Upper lobe of left lung (tissue), 6 donors: ENCODE results near the gene QPRT. TPM values are rescaled to one million over a fixed set of nuclear protein-coding genes. Genes with fewer than 3 reads are reported as not detected.
A peak's percentile ranks its signal among the peaks of the same experiment; 100 is the strongest.

ENCODE experiments used
- ATAC-seq, 2 donors: fragments of 200-7000 bp; cut with Tn5 transposase; one replicate each; pipeline ENCODE4 v1.9.1; 2022; ENCODE audit warnings: mild to moderate bottlenecking in 2 of 2, moderate library complexity in 2 of 2; ENCODE audit not compliant: low FRiP score in 2 of 2
- DNase-seq, 2 donors: peaks; one replicate each; pipeline ENCODE4 v3.0.0-alpha.2; 2019 to 2020
- H3K27ac ChIP-seq, 4 donors: fragments of 200-600 bp; sonication (generic); one replicate each; pipeline ENCODE4 v1.5.1; 2016 to 2019
- H3K27me3 ChIP-seq, 4 donors: fragments of 200-600 bp; sonication (generic); one replicate each; pipeline ENCODE4 v1.5.1; 2017 to 2019
- H3K36me3 ChIP-seq, 4 donors: fragments of 200-600 bp; sonication (generic); one replicate each; pipeline ENCODE4 v1.5.1; 2016 to 2019
- H3K4me1 ChIP-seq, 4 donors: fragments of 200-600 bp; sonication (generic); one replicate each; pipeline ENCODE4 v1.5.1; 2018 to 2019
- H3K4me3 ChIP-seq, 4 donors: fragments of 200-600 bp; sonication (generic); one replicate each; pipeline ENCODE4 v1.5.1; 2017 to 2019; ENCODE audit warnings: mild to moderate bottlenecking in 2 of 4, moderate library complexity in 1 of 4
- H3K9me3 ChIP-seq, 4 donors: fragments of 200-600 bp; sonication (generic); one replicate each; pipeline ENCODE4 v1.5.1; 2018 to 2019
- CTCF ChIP-seq, 6 experiments: fragments of 450-650 bp in 4 of 6; fragments of 200-600 bp in 2 of 6; sonication (generic) in 2 of 6; IDR thresholded peaks; one replicate each; pipeline ENCODE4 v1.5.1; 2016 to 2019; ENCODE audit warnings: antibody characterized with exemption in 6 of 6
- EP300 ChIP-seq, 4 donors: sonication (generic); formaldehyde crosslinking; IDR thresholded peaks; one replicate each; pipeline ENCODE4 v1.5.1; 2017; ENCODE audit warnings: antibody characterized with exemption in 4 of 4, control low read depth in 2 of 4
- POLR2A ChIP-seq, 4 donors: fragments of 450-650 bp; IDR thresholded peaks; one replicate each; pipeline ENCODE4 v1.5.1; 2016 to 2017; ENCODE audit warnings: antibody characterized with exemption in 4 of 4, mild to moderate bottlenecking in 2 of 4
- POLR2AphosphoS5 ChIP-seq, 2 donors: sonication (generic); formaldehyde crosslinking; IDR thresholded peaks; one replicate each; pipeline ENCODE4 v1.5.1; 2017; ENCODE audit warnings: antibody characterized with exemption in 2 of 2
- WGBS, 2 donors: methylation state at CpG; one replicate each; pipeline ENCODE4 v1.1.5; 2017 to 2018; 5-methylcytosine and 5-hydroxymethylcytosine counted together
- total RNA-seq, 6 donors: library from RNA; depleted of rRNA in 4 of 6; stranded (reverse); fragments of >200 nt in 4 of 6; gene quantifications; one replicate each; pipeline versions ENCODE4 v1.1.0 to v1.2.1, GENCODE V29; 2016 to 2021
- donor health status: DM: no; HTN: no; CAD: no; lungs with moderate emphysema.
- donor health status: DM: no; HTN: yes; CAD: no; lungs with severe emphysema.

The QPRT gene
- total RNA-seq, 6 donors from 2014 or later = 4.8 to 17.8 (median 9.8) TPM

- H3K4me1 ChIP-seq = peaks cover 0 to 3% (median 0%) of the 10 kb centered on the region in 4 donors
- TF ChIP-seq POLR2A (IDR thresholded peaks at IDR 0.05) (no peak), CTCF (IDR thresholded peaks at IDR 0.05) (no peak), EP300 (IDR thresholded peaks at IDR 0.05) (no peak), POLR2AphosphoS5 (IDR thresholded peaks at IDR 0.05) (no peak)
- no peak overlapping the region for H3K4me3 ChIP-seq
These were observed 63.8 kb downstream of the QPRT start for GRCh38 chr16:29742683-29743275.

GRCh38 chr16:29743475-29743826 lies 64.5 kb downstream of the QPRT start:
- Histone ChIP-seq H3K9me3 (no peaks in the 10 kb centered on the region), H3K4me1 (no peaks in the 10 kb centered on the region), H3K4me3 (no peak overlapping the region), H3K27ac (no peak overlapping the region), H3K27me3 (no peaks in the 10 kb centered on the region), H3K36me3 (no peaks in the 10 kb centered on the region)
- no peak for ATAC-seq
- no peak for TF ChIP-seq POLR2AphosphoS5 (IDR thresholded peaks at IDR 0.05)
- no peak for TF ChIP-seq POLR2A (IDR thresholded peaks at IDR 0.05)
- TF ChIP-seq EP300 (IDR thresholded peaks at IDR 0.05) = no peak
- no peak for TF ChIP-seq CTCF (IDR thresholded peaks at IDR 0.05)
- no peak for DNase-seq
- 74 to 89% methylated on average over 3 to 5 of the region's 5 CpGs for WGBS, 2 donors

More at GRCh38 chr16:29742683-29743275, 63.8 kb downstream of the QPRT start:
- 61 to 73% methylated on average over 7 of the region's 7 CpGs for WGBS, 2 donors
- no peak overlapping the region for H3K27ac ChIP-seq
- no peaks in the 10 kb centered on the region for H3K36me3 ChIP-seq
- no peak for DNase-seq
- no peak for ATAC-seq
- H3K9me3 ChIP-seq = no peaks in the 10 kb centered on the region
- H3K27me3 ChIP-seq = no peaks in the 10 kb centered on the region

- Histone ChIP-seq H3K27me3 (no peaks in the 10 kb centered on the region), H3K4me3 (peak overlapping the region in 3 of 4 donors; percentile 46 to 60 (median 47)), H3K9me3 (no peaks in the 10 kb centered on the region), H3K4me1 (no peaks in the 10 kb centered on the region), H3K36me3 (no peaks in the 10 kb centered on the region), H3K27ac (peak overlapping the region; percentile 58 to 88 (median 76))
- DNase-seq = peak in 1 of 2 donors; percentile 56
- TF ChIP-seq POLR2AphosphoS5 (IDR thresholded peaks at IDR 0.05) (no peak), CTCF (IDR thresholded peaks at IDR 0.05) (no peak), EP300 (IDR thresholded peaks at IDR 0.05) (no peak), POLR2A (IDR thresholded peaks at IDR 0.05) (no peak)
- WGBS, 2 donors = 81 to 82% methylated on average over 6 to 14 of the region's 21 CpGs
- ATAC-seq = peak in 1 of 2 donors; percentile 6
These were observed 65.0 kb downstream of the QPRT start for GRCh38 chr16:29743827-29744531.

DNA sequence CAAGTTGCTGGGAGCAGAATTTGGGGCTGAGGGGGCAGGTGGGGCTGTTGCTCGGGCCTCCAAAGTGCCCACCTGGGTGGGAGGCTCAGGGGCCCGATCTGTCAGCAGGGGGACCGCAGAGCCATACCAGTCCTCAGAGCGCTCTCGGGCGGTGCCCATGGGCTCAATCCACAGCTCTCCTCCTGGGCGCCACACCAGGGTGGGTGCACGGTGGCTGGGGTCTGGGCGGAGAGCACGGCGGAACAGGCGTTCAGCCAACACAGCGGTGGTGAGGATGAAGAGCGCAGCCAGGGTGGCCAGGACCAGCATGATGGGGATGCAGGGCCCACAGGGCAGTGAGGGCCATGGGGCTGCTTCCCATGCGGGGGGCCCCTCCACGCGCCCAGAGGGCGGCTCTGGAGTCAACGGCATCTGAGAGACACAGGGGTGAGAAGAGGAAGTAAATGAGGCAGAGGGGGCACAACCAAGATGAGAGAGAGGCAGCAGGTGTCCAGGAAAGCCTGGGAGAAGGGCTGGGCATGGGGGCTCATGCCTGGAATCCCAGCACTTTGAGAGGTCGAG lies 65.6 kb downstream of the QPRT start:
- H3K9me3 ChIP-seq = no peaks in the 10 kb centered on the region
- H3K4me1 ChIP-seq = no peaks in the 10 kb centered on the region
- DNase-seq (peak in 1 of 2 donors; percentile 74), ATAC-seq (no peak)
- H3K27ac ChIP-seq = peak overlapping the region; percentile 58 to 88 (median 76)
- H3K36me3 ChIP-seq = no peaks in the 10 kb centered on the region
- TF ChIP-seq EP300 (IDR thresholded peaks at IDR 0.05) (no peak), POLR2A (IDR thresholded peaks at IDR 0.05) (no peak), POLR2AphosphoS5 (IDR thresholded peaks at IDR 0.05) (no peak)
- H3K27me3 ChIP-seq = no peaks in the 10 kb centered on the region
- H3K4me3 ChIP-seq = peak overlapping the region in 3 of 4 donors; percentile 46 to 60 (median 47)
- WGBS, 2 donors = 82 to 90% methylated on average over 15 to 17 of the region's 20 CpGs

DNA sequence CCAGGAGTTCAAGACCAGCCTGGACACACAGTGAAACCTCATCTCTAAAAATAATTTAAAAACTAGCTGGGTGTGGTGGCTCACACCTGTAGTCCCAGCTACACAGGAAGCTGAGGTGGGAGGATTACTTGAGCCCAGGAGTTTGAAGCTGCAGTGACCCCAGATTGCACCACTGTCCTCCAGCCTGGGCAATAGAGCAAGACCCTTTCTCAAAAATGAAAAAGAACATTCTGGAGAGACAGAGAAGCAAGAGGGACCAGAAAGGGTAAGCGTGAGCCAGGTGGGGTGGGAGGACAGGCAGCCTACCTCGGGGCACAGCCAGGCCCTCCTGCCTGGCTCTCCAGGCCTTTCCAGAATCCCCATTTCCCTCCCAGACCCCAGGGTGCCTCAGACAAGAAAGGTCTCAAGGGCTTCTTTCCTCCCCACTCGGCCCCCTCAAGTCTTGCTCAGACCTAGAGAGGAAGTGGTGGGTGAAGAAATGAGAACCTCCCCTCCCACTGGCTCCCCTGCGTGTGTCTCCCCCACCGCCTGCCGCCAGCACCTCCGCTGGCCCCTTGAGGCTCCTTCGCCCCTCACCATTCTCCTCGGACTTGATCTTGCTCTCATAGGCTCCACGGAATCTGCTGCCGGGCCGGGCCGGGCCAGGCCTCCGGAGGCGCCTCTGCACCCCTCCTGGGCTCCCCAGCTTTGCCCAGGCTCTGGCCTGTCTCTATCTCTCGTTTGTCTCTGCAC lies 66.3 kb downstream of the QPRT start:
- Histone ChIP-seq H3K36me3 (no peaks in the 10 kb centered on the region), H3K27ac (peak overlapping the region; percentile 58 to 88 (median 76)), H3K9me3 (no peaks in the 10 kb centered on the region), H3K27me3 (no peaks in the 10 kb centered on the region), H3K4me3 (peak overlapping the region in 3 of 4 donors; percentile 46 to 60 (median 47)), H3K4me1 (no peaks in the 10 kb centered on the region)
- DNase-seq (peak; percentile 45 to 84), ATAC-seq (peak; percentile 56 to 74)
- TF ChIP-seq POLR2A (IDR thresholded peaks at IDR 0.05) = no peak
- TF ChIP-seq POLR2AphosphoS5 (IDR thresholded peaks at IDR 0.05) = no peak
- no peak for TF ChIP-seq EP300 (IDR thresholded peaks at IDR 0.05)
- no peak for TF ChIP-seq CTCF (IDR thresholded peaks at IDR 0.05)
- WGBS, 2 donors = 44 to 60% methylated on average over 16 of the region's 16 CpGs
